Uterus (tissue), 2 donors: Measurements from ENCODE around the gene CCDC141.
"Not testable (repeated sequence)": the region's sequence is repeated elsewhere in the genome, so short reads cannot be mapped to it uniquely, and the experiment has no call there.

ENCODE experiments used
- CTCF ChIP-seq, 4 experiments: fragments of 200-600 bp in 2 of 4; fragments of 450-650 bp in 2 of 4; sonication (generic) in 2 of 4; IDR thresholded peaks; one replicate each; pipeline ENCODE4 v1.5.1; 2016 to 2019; ENCODE audit warnings: antibody characterized with exemption in 4 of 4, mild to moderate bottlenecking in 2 of 4, moderate library complexity in 1 of 4
- POLR2A ChIP-seq, 2 donors: fragments of 450-650 bp; IDR thresholded peaks; one replicate each; pipeline ENCODE4 v1.6.1; 2016; ENCODE audit warnings: antibody characterized with exemption in 2 of 2, mild to moderate bottlenecking in 1 of 2, moderate library complexity in 1 of 2

DNA sequence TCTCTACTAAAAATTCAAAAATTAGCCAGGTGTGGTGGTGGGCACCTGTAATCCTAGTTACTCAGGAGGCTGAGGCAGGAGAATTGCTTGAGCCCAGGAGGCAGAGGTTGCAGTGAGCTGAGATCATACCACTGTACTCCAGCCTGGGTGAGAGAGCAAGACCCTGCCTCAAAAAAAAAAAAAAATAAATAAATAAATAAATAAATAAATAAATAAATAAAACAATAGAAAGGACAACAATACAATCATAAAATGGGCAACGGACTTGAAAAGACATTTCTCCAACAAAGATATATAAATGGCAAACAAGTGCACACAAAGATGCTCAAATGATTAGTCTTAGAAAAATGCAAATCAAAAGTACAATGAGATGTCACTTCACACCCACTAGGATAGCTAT is 60.5 kb downstream of the CCDC141 start:
- TF ChIP-seq CTCF, POLR2A (IDR thresholded peaks at IDR 0.05): not testable (repeated sequence)
